ENCODE data around the gene TSPAN9. TPM values are rescaled to one million over a fixed set of nuclear protein-coding genes. Genes with fewer than 3 reads are reported as not detected.

The TSPAN9 gene
- total RNA-seq, 1 donor from 2014 or later, result 40.9 TPM

DNA sequence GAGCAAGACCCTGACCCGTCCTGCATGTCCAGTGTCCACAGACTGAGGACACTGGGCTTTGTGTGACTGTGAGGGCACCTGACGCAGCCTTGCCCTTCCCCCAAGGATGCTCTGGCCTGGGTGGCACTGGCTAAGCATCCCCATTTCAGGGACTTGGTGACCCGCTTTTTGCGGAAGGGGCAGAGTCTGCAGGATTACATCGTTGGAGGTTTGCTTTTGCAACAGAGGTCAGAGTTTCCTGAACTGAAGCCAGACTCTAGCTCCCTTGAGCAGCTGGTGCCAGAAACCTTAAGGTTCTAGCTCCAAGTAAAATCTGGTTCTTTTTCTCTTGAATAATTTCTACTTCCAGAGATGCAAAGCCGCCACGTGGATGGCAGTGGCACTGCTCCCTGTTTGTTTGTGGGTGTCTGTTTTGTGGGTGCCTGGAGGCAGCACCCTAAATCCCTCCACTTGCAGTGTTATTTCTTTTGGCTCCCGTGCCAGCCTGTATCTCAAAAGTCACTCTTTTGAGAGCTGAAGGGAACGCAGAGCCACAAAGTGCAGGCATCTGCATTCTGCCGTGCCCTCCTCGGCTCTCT lies 184.7 kb downstream of the TSPAN9 start:
- H3K36me3 ChIP-seq (ENCODE audit: insufficient read depth, low read length), result no peaks in the 10 kb centered on the region
- H3K79me2 ChIP-seq (ENCODE audit: insufficient read depth, low read length), result no peaks in the 10 kb centered on the region
- DNase-seq (ENCODE audit: low read depth), result no peak
- FAIRE-seq, result no peak
- Mint-ChIP-seq H3K27ac (ENCODE audit: unreplicated experiment) (no peak overlapping the region), H3K9me3 (ENCODE audit: unreplicated experiment) (no peaks in the 10 kb centered on the region), H3K4me3 (ENCODE audit: unreplicated experiment) (no peak overlapping the region), H3K4me1 (ENCODE audit: low read depth, unreplicated experiment) (peaks cover 9% of the 10 kb centered on the region), H3K27me3 (ENCODE audit: low read depth, unreplicated experiment) (peaks cover 14% of the 10 kb centered on the region), H3K36me3 (ENCODE audit: low read depth, unreplicated experiment) (peaks cover 9% of the 10 kb centered on the region)
- no peak overlapping the region for H3K27ac ChIP-seq (ENCODE audit: low read depth, low read length)
- H2AFZ ChIP-seq (ENCODE audit: low read depth, low read length), result no peak overlapping the region
- H3K9ac ChIP-seq (ENCODE audit: low read length), result no peak overlapping the region
- no peaks in the 10 kb centered on the region for H3K27me3 ChIP-seq (ENCODE audit: insufficient read depth, low read length)
- H3K9me3 ChIP-seq (ENCODE audit: insufficient read depth, low read depth, low read length), result no peaks in the 10 kb centered on the region
- no peak overlapping the region for H3K4me2 ChIP-seq (ENCODE audit: low read length)
- no peak overlapping the region for H3K4me3 ChIP-seq (ENCODE audit: insufficient read depth, low read depth, low read length)
- peaks cover 4% of the 10 kb centered on the region for H3K4me1 ChIP-seq (ENCODE audit: insufficient read depth, low read length)
- no peak for TF ChIP-seq EZH2 (IDR thresholded peaks at IDR 0.05; ENCODE audit: insufficient read depth, low read length)
- TF ChIP-seq, protein P1, sequence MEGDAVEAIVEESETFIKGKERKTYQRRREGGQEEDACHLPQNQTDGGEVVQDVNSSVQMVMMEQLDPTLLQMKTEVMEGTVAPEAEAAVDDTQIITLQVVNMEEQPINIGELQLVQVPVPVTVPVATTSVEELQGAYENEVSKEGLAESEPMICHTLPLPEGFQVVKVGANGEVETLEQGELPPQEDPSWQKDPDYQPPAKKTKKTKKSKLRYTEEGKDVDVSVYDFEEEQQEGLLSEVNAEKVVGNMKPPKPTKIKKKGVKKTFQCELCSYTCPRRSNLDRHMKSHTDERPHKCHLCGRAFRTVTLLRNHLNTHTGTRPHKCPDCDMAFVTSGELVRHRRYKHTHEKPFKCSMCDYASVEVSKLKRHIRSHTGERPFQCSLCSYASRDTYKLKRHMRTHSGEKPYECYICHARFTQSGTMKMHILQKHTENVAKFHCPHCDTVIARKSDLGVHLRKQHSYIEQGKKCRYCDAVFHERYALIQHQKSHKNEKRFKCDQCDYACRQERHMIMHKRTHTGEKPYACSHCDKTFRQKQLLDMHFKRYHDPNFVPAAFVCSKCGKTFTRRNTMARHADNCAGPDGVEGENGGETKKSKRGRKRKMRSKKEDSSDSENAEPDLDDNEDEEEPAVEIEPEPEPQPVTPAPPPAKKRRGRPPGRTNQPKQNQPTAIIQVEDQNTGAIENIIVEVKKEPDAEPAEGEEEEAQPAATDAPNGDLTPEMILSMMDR (IDR thresholded peaks at IDR 0.05; ENCODE audit: insufficient read depth, low read depth, low read length), result no peak
- H4K20me1 ChIP-seq (ENCODE audit: insufficient read depth, low read length), result peaks cover 92% of the 10 kb centered on the region

DNA sequence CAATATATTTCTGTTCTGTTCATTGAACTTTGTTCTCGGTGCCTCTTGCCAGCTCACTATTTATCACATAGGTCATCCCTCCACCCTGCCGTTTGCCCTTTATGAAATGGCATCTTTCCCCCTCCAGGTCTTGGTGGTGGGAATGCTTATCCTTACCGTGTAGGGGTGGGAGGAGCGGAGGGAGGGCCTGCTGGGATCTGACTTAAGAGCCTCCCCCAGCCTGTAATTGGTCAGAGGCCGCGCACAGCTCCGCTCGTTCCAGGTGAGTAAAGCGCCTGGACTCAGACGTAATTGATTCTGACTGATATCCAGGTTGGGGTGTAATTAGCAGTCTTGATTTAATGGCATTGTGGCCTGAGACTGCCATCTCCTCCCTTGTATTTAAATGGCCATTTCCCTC lies 185.3 kb downstream of the TSPAN9 start:
- no peak overlapping the region for H2AFZ ChIP-seq (ENCODE audit: low read depth, low read length)
- no peak for TF ChIP-seq EZH2 (IDR thresholded peaks at IDR 0.05; ENCODE audit: insufficient read depth, low read length)
- TF ChIP-seq, protein P1 (IDR thresholded peaks at IDR 0.05; ENCODE audit: insufficient read depth, low read depth, low read length), result no peak
- no peak for DNase-seq (ENCODE audit: low read depth)
- no peak overlapping the region for H3K27ac ChIP-seq (ENCODE audit: low read depth, low read length)
- Mint-ChIP-seq H3K9me3 (ENCODE audit: unreplicated experiment) (no peaks in the 10 kb centered on the region), H3K4me3 (ENCODE audit: unreplicated experiment) (no peak overlapping the region), H3K4me1 (ENCODE audit: low read depth, unreplicated experiment) (peaks cover 9% of the 10 kb centered on the region), H3K27me3 (ENCODE audit: low read depth, unreplicated experiment) (peaks cover 19% of the 10 kb centered on the region), H3K36me3 (ENCODE audit: low read depth, unreplicated experiment) (peaks cover 9% of the 10 kb centered on the region), H3K27ac (ENCODE audit: unreplicated experiment) (no peak overlapping the region)
- no peaks in the 10 kb centered on the region for H3K36me3 ChIP-seq (ENCODE audit: insufficient read depth, low read length)
- H3K4me1 ChIP-seq (ENCODE audit: insufficient read depth, low read length), result peaks cover 4% of the 10 kb centered on the region
- no peaks in the 10 kb centered on the region for H3K9me3 ChIP-seq (ENCODE audit: insufficient read depth, low read depth, low read length)
- no peaks in the 10 kb centered on the region for H3K27me3 ChIP-seq (ENCODE audit: insufficient read depth, low read length)
- FAIRE-seq, result no peak
- peaks cover 92% of the 10 kb centered on the region for H4K20me1 ChIP-seq (ENCODE audit: insufficient read depth, low read length)
- no peak overlapping the region for H3K4me2 ChIP-seq (ENCODE audit: low read length)
- no peak overlapping the region for H3K9ac ChIP-seq (ENCODE audit: low read length)
- H3K4me3 ChIP-seq (ENCODE audit: insufficient read depth, low read depth, low read length), result no peak overlapping the region
- H3K79me2 ChIP-seq (ENCODE audit: insufficient read depth, low read length), result no peaks in the 10 kb centered on the region

DNA sequence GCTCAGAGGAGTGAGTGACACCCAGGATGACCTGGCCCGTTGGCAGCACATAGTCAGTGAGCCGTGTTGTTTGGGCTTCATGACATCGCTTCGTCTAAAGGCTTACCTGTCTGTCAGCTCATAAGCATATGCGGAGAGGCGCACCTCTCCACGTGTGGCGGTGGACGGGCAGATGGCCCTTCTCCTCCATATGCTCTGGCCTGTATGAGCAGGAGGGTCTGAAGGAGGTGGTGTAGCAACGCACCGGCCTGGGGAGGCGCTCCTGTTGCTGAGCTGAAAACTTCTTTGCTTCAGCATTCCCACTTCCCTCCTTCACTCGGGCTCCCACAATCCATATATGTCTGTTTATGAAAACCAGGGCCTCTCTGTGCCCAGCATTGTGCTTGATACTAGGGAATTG lies 186.1 kb downstream of the TSPAN9 start:
- Histone ChIP-seq H3K9ac (ENCODE audit: low read length) (no peak overlapping the region), H2AFZ (ENCODE audit: low read depth, low read length) (no peak overlapping the region), H3K4me3 (ENCODE audit: insufficient read depth, low read depth, low read length) (no peak overlapping the region), H3K27ac (ENCODE audit: low read depth, low read length) (no peak overlapping the region), H3K9me3 (ENCODE audit: insufficient read depth, low read depth, low read length) (no peaks in the 10 kb centered on the region), H3K27me3 (ENCODE audit: insufficient read depth, low read length) (no peaks in the 10 kb centered on the region), H3K4me1 (ENCODE audit: insufficient read depth, low read length) (no peaks in the 10 kb centered on the region), H4K20me1 (ENCODE audit: insufficient read depth, low read length) (peaks cover 92% of the 10 kb centered on the region), H3K36me3 (ENCODE audit: insufficient read depth, low read length) (no peaks in the 10 kb centered on the region), H3K79me2 (ENCODE audit: insufficient read depth, low read length) (no peaks in the 10 kb centered on the region), H3K4me2 (ENCODE audit: low read length) (no peak overlapping the region)
- H3K27me3 Mint-ChIP-seq (ENCODE audit: low read depth, unreplicated experiment), result peaks cover 21% of the 10 kb centered on the region
- peaks cover 9% of the 10 kb centered on the region for H3K36me3 Mint-ChIP-seq (ENCODE audit: low read depth, unreplicated experiment)
- no peak overlapping the region for H3K4me3 Mint-ChIP-seq (ENCODE audit: unreplicated experiment)
- H3K27ac Mint-ChIP-seq (ENCODE audit: unreplicated experiment), result no peak overlapping the region
- DNase-seq (ENCODE audit: low read depth), result no peak
- no peaks in the 10 kb centered on the region for H3K9me3 Mint-ChIP-seq (ENCODE audit: unreplicated experiment)
- TF ChIP-seq, protein P1 (IDR thresholded peaks at IDR 0.05; ENCODE audit: insufficient read depth, low read depth, low read length), result no peak
- TF ChIP-seq EZH2 (IDR thresholded peaks at IDR 0.05; ENCODE audit: insufficient read depth, low read length), result no peak
- FAIRE-seq, result no peak
- H3K4me1 Mint-ChIP-seq (ENCODE audit: low read depth, unreplicated experiment), result peaks cover 4% of the 10 kb centered on the region
